GM19025 (cell line): ENCODE results near the gene C17orf75.

Experiments used
- ATAC-seq: cut with Tn5 transposase; IDR thresholded peaks from one replicate; pipeline ENCODE4 v1.9.1; 2021; ENCODE audit warnings: mild to moderate bottlenecking, low read depth, moderate library complexity; ENCODE audit not compliant: unreplicated experiment

C17orf75 gene

GRCh38 chr17:32281011-32281451 lies 60.9 kb downstream of the C17orf75 start:
- ATAC-seq: no peak

GRCh38 chr17:32279891-32280716 lies 61.9 kb downstream of the C17orf75 start:
- ATAC-seq: no peak

- ATAC-seq: no peak
Measured at GRCh38 chr17:32278815-32279214, 63.2 kb downstream of the C17orf75 start.
